Tibial artery (tissue), 4 donors: ENCODE data around the gene APOA4.

ENCODE experiments used
- DNase-seq, 2 donors: peaks; one replicate each; pipeline ENCODE4 v3.0.0-alpha.2; 2019
- H3K27ac ChIP-seq, 2 donors: fragments of 200-600 bp; sonication (generic) in 1 of 2; 1 replicate in 1 of 2; 2 replicates in 1 of 2; pipeline ENCODE4 v1.5.1; 2018 to 2019; ENCODE audit warnings: mild to moderate bottlenecking in 1 of 2
- H3K27me3 ChIP-seq, 2 donors: fragments of 200-600 bp; sonication (generic) in 1 of 2; one replicate each; pipeline versions ENCODE4 v1.5.1 to v1.6.0; 2016 to 2019
- H3K36me3 ChIP-seq, 3 donors: fragments of 200-600 bp; sonication (generic) in 2 of 3; one replicate each; pipeline ENCODE4 v1.5.1; 2016 to 2019; ENCODE audit warnings: mild to moderate bottlenecking in 2 of 3
- H3K4me1 ChIP-seq, 4 donors: fragments of 200-600 bp; sonication (generic) in 2 of 4; 1 replicate in 3 of 4; 2 replicates in 1 of 4; pipeline ENCODE4 v1.5.1; 2016 to 2019
- H3K4me3 ChIP-seq, 2 donors: fragments of 200-600 bp; sonication (generic) in 1 of 2; 1 replicate in 1 of 2; 2 replicates in 1 of 2; pipeline ENCODE4 v1.5.1; 2018 to 2019; ENCODE audit warnings: mild to moderate bottlenecking in 2 of 2
- H3K9me3 ChIP-seq, 3 donors: fragments of 200-600 bp; sonication (generic) in 1 of 3; one replicate each; pipeline ENCODE4 v1.5.1; 2016 to 2019
- intact Hi-C: fragments of 100-400 bp; cut with DNase I; formaldehyde crosslinking; loops from one replicate; pipeline ENCODE4 v1.15.0; 2023; ENCODE audit warnings: low total_unique reads
- TF ChIP-seq, protein P1 (sequence below), 2 experiments: fragments of 200-600 bp in 1 of 2; fragments of 450-650 bp in 1 of 2; IDR thresholded peaks; one replicate each; pipeline ENCODE4 v1.5.1; 2017 to 2019; ENCODE audit warnings: antibody characterized with exemption in 2 of 2, mild to moderate bottlenecking in 1 of 2, moderate library complexity in 1 of 2

The APOA4 gene

DNA sequence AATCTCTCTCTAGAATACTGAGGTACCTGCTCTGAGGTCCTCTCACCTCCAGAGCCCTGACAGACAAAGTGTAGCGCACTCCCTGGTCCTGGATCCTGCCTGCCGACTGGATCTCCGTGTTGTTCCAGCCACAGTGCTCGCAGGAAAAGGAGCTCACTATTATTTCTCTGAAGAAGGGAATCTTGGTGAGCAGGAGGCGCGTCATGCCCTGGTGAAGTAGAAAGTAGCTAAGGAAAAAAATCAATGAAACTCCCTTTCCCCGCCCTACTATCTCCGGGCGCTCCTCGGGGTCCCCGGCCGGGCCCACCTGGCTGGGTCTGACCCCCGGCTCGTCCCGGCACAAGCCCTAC is 35.7 kb downstream of the APOA4 start:
- Histone ChIP-seq H3K9me3 (no peaks in the 10 kb centered on the region), H3K27ac (peak overlapping the region; percentile 86 to 88), H3K27me3 (peaks cover 0 to 3% of the 10 kb centered on the region in 2 donors), H3K4me3 (peak overlapping the region; percentile 98 to 100), H3K4me1 (peaks cover 0 to 35% (median 23%) of the 10 kb centered on the region in 4 donors), H3K36me3 (peaks cover 38 to 43% (median 42%) of the 10 kb centered on the region in 3 donors)
- no peak for DNase-seq
- TF ChIP-seq, protein P1, sequence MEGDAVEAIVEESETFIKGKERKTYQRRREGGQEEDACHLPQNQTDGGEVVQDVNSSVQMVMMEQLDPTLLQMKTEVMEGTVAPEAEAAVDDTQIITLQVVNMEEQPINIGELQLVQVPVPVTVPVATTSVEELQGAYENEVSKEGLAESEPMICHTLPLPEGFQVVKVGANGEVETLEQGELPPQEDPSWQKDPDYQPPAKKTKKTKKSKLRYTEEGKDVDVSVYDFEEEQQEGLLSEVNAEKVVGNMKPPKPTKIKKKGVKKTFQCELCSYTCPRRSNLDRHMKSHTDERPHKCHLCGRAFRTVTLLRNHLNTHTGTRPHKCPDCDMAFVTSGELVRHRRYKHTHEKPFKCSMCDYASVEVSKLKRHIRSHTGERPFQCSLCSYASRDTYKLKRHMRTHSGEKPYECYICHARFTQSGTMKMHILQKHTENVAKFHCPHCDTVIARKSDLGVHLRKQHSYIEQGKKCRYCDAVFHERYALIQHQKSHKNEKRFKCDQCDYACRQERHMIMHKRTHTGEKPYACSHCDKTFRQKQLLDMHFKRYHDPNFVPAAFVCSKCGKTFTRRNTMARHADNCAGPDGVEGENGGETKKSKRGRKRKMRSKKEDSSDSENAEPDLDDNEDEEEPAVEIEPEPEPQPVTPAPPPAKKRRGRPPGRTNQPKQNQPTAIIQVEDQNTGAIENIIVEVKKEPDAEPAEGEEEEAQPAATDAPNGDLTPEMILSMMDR (IDR thresholded peaks at IDR 0.05), result no peak
- intact Hi-C loops, result loop anchor here (10.0 kb wide), 1 partner anchor 447 kb away; the partner anchor contains the start of genes PCSK7 and RNF214

DNA sequence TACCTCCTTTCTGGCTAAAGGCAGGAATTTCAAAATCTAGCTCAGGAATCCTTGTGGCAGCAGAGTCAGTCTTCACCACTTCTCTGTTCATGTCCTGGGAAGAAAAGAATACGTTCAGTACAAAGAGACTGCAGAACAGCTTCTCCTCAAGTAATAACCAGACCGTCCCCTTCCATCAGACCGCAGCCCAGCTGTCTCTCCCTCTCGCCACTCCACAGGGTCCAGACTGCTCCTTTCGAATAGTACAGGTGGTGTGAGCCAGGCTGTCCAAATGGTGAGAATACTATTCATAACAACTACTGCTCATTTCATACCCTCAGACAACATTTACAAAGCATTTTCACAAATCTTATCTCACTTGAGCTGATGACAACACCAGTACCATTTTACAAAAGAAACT is 36.1 kb downstream of the APOA4 start:
- intact Hi-C loops, result loop anchor here (10.0 kb wide), 1 partner anchor 448 kb away; the partner anchor contains the start of genes PCSK7 and RNF214
- TF ChIP-seq, protein P1 (IDR thresholded peaks at IDR 0.05), result no peak
- Histone ChIP-seq H3K4me1 (peaks cover 0 to 35% (median 23%) of the 10 kb centered on the region in 4 donors), H3K36me3 (peaks cover 43 to 48% (median 46%) of the 10 kb centered on the region in 3 donors), H3K9me3 (no peaks in the 10 kb centered on the region), H3K4me3 (peak overlapping the region; percentile 98 to 100), H3K27me3 (peaks cover 0 to 3% of the 10 kb centered on the region in 2 donors), H3K27ac (peak overlapping the region; percentile 86 to 88)
- DNase-seq, result no peak

DNA sequence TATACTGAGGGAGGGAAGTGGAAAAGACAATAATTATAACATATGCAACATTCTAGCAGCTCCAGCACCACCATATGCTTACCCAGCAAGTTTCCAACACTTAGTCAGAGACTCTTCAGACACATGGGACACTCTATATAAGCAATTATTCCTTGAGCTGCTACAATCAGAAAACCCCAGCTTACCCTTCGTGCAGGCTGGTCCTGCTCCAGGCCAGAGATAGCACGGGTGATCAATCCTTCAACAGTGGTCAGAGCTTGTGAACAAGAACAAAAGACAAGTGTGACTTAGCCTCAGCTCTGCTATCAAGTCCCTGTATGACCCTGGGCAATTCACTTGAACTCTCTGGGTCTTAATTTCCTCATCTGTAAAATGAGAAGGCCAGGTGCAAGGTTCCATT is 36.8 kb downstream of the APOA4 start:
- peaks cover 0 to 3% of the 10 kb centered on the region in 2 donors for H3K27me3 ChIP-seq
- H3K4me1 ChIP-seq, result peaks cover 0 to 32% (median 22%) of the 10 kb centered on the region in 4 donors
- intact Hi-C loops, result loop anchor here (10.0 kb wide), 1 partner anchor 448 kb away; the partner anchor contains the start of genes PCSK7 and RNF214
- TF ChIP-seq, protein P1 (IDR thresholded peaks at IDR 0.05), result no peak
- DNase-seq, result no peak
- no peaks in the 10 kb centered on the region for H3K9me3 ChIP-seq
- H3K4me3 ChIP-seq, result peak overlapping the region in 1 of 2 donors; percentile 100
- peaks cover 49 to 54% (median 51%) of the 10 kb centered on the region in 3 donors for H3K36me3 ChIP-seq
- no peak overlapping the region for H3K27ac ChIP-seq

DNA sequence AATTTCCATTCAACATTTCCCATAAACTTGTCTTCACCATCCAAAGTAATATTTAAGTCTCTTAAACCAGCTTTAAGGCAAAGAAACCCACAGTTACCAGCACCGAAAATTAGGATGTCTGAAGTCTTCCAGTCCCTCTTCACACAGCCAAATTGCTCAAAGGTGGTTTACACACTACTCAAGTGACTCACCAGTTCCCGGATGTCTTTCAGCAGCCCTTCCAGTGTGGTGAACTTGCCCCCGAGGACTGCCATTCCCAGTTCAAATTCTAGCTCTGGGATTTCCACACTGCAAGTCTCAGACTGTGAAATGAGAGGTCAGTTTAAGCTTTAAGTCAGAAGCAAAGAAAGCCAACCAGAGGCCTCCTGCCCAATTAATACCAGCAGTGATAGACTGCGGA is 40.4 kb downstream of the APOA4 start:
- intact Hi-C loops, result loop anchor here (10.0 kb wide), 1 partner anchor 452 kb away; the partner anchor contains the start of genes PCSK7 and RNF214
- Histone ChIP-seq H3K4me3 (no peak overlapping the region), H3K36me3 (peaks cover 78 to 89% (median 78%) of the 10 kb centered on the region in 3 donors), H3K4me1 (peaks cover 0 to 17% (median 13%) of the 10 kb centered on the region in 4 donors), H3K27ac (no peak overlapping the region), H3K27me3 (no peaks in the 10 kb centered on the region), H3K9me3 (no peaks in the 10 kb centered on the region)
- DNase-seq, result no peak
- TF ChIP-seq, protein P1 (IDR thresholded peaks at IDR 0.05), result no peak

DNA sequence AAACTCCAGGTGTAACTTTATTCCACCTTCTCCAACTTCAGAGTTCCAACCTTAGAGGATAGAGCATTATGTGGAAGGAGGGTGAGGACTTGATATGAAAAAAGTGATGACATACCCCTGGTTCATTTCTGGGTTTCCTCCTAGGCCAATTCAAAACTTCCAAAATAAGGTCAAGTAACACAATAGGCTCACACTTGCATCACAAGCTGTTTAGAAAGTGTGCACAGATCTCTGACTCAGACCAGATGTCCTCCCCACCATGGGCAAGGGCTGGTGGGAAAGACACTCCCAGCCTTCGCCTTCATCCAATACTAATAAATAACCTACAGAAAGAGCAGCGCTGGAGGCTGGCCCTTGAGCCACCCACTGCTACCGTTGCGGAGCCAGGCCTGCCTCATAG is 44.5 kb downstream of the APOA4 start:
- intact Hi-C loops, result no loop called here
- TF ChIP-seq, protein P1 (IDR thresholded peaks at IDR 0.05), result no peak
- peaks cover 0 to 4% (median under 1%) of the 10 kb centered on the region in 4 donors for H3K4me1 ChIP-seq
- no peak overlapping the region for H3K27ac ChIP-seq
- no peaks in the 10 kb centered on the region for H3K27me3 ChIP-seq
- DNase-seq, result no peak
- H3K4me3 ChIP-seq, result no peak overlapping the region
- H3K9me3 ChIP-seq, result no peaks in the 10 kb centered on the region
- H3K36me3 ChIP-seq, result peaks cover 48 to 77% (median 54%) of the 10 kb centered on the region in 3 donors
